Measurements from ENCODE around the gene TBX4.

DNA sequence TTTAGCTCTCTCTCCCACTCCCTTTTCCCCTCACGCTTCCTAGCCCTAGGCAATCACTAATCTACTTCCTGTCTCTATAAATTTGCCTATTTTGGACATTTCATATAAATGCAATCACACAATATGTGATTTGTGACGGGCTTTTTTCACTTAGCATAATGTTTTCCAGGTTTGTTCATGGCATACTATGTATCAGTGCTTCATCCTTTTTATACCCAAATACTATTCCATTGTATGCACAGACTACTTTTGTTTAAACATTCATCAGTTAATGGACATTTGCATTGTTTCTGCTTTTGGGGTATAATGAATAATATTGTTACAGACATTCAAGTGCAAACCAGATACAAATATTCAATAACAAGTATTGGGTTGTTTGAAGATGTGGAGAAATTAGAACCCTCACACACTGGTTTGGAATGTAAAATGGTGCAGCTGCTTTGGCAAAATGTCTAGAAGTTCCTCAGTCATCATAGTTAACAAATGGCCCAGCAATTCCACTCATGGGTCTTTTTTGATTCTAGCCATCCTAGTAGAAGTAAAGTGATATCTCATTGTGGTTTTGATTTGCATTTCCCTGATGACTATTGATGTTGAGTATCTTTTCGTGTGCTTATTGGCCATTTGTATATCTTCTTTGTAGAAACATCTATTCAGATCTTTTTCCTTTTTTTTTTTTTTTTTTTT is 67.7 kb downstream of the TBX4 start:
- TF ChIP-seq, protein P1, sequence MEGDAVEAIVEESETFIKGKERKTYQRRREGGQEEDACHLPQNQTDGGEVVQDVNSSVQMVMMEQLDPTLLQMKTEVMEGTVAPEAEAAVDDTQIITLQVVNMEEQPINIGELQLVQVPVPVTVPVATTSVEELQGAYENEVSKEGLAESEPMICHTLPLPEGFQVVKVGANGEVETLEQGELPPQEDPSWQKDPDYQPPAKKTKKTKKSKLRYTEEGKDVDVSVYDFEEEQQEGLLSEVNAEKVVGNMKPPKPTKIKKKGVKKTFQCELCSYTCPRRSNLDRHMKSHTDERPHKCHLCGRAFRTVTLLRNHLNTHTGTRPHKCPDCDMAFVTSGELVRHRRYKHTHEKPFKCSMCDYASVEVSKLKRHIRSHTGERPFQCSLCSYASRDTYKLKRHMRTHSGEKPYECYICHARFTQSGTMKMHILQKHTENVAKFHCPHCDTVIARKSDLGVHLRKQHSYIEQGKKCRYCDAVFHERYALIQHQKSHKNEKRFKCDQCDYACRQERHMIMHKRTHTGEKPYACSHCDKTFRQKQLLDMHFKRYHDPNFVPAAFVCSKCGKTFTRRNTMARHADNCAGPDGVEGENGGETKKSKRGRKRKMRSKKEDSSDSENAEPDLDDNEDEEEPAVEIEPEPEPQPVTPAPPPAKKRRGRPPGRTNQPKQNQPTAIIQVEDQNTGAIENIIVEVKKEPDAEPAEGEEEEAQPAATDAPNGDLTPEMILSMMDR (conservative IDR thresholded peaks at IDR 0.05; ENCODE audit: low read depth in 2 of 2) = no peak
- TF ChIP-seq, protein P2, sequence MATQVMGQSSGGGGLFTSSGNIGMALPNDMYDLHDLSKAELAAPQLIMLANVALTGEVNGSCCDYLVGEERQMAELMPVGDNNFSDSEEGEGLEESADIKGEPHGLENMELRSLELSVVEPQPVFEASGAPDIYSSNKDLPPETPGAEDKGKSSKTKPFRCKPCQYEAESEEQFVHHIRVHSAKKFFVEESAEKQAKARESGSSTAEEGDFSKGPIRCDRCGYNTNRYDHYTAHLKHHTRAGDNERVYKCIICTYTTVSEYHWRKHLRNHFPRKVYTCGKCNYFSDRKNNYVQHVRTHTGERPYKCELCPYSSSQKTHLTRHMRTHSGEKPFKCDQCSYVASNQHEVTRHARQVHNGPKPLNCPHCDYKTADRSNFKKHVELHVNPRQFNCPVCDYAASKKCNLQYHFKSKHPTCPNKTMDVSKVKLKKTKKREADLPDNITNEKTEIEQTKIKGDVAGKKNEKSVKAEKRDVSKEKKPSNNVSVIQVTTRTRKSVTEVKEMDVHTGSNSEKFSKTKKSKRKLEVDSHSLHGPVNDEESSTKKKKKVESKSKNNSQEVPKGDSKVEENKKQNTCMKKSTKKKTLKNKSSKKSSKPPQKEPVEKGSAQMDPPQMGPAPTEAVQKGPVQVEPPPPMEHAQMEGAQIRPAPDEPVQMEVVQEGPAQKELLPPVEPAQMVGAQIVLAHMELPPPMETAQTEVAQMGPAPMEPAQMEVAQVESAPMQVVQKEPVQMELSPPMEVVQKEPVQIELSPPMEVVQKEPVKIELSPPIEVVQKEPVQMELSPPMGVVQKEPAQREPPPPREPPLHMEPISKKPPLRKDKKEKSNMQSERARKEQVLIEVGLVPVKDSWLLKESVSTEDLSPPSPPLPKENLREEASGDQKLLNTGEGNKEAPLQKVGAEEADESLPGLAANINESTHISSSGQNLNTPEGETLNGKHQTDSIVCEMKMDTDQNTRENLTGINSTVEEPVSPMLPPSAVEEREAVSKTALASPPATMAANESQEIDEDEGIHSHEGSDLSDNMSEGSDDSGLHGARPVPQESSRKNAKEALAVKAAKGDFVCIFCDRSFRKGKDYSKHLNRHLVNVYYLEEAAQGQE (IDR thresholded peaks at IDR 0.05; ENCODE audit: unreplicated experiment) = no peak

All from GM23338 (cell line).